Panc1 (cell line): ENCODE measurements around the gene HTRA2. TPM values are rescaled to one million over a fixed set of nuclear protein-coding genes. Genes with fewer than 3 reads are reported as not detected.

Source experiments
- ATAC-seq: fragments of 200-7000 bp; cut with Tn5 transposase; 2 replicates; pipeline ENCODE4 v1.9.1; 2020; ENCODE audit warnings: mild to moderate bottlenecking, moderate library complexity
- BruUV-seq: library from RNA; stranded (reverse); fragments of 400-500 nt; replicated peaks from 2 replicates; lab custom pipeline; 2021; lab: Mats Ljungman, UMichigan
- CTCF ChIA-PET: fragments of 300-600 bp; sonication (Branson Sonifier 250); formaldehyde crosslinking; loops from one replicate; lab custom pipeline; 2022; ENCODE audit warnings: antibody characterized with exemption; lab: Charles Lee
- POLR2A ChIA-PET: fragments of 300-600 bp; sonication (Branson Sonifier 250); formaldehyde crosslinking; loops from one replicate; lab custom pipeline; 2022; ENCODE audit warnings: antibody characterized with exemption; lab: Charles Lee
- DNase-seq: peaks from one replicate; pipeline ENCODE4 v3.0.0-alpha.2; 2010; ENCODE audit warnings: low read depth, low spot score
- H3K27ac ChIP-seq: 2 replicates; pipeline ENCODE4 v1.5.1; 2011; ENCODE audit warnings: mild to moderate bottlenecking, low read length, inconsistent platforms
- H3K27me3 ChIP-seq: fragments of 200-500 bp; sonication (Bioruptor generic); 2 replicates; pipeline ENCODE4 v1.6.0; 2014; ENCODE audit warnings: low read length, inconsistent platforms; ENCODE audit not compliant: control insufficient read depth, insufficient read depth
- H3K36me3 ChIP-seq: fragments of 200-500 bp; sonication (Bioruptor generic); 2 replicates; pipeline ENCODE4 v1.5.1; 2014; ENCODE audit warnings: inconsistent platforms, mild to moderate bottlenecking, low read length, moderate library complexity; ENCODE audit not compliant: control insufficient read depth, insufficient read depth
- H3K4me1 ChIP-seq: 2 replicates; pipeline ENCODE4 v1.5.1; 2011; ENCODE audit warnings: inconsistent platforms, mild to moderate bottlenecking, low read length, moderate library complexity; ENCODE audit not compliant: control insufficient read depth, insufficient read depth
- H3K4me3 ChIP-seq, 2 experiments: 2 replicates each; pipeline ENCODE4 v1.5.1; 2011 to 2012; ENCODE audit warnings: low read depth in 2 of 2, low read length in 2 of 2, mild to moderate bottlenecking in 2 of 2, inconsistent platforms in 1 of 2, moderate library complexity in 1 of 2
- H3K9me3 ChIP-seq: fragments of 200-500 bp; sonication (Bioruptor generic); 2 replicates; pipeline ENCODE4 v1.5.1; 2014; ENCODE audit warnings: low read depth, mild to moderate bottlenecking, inconsistent platforms, low read length, moderate library complexity; ENCODE audit not compliant: control insufficient read depth, insufficient read depth
- POLR2AphosphoS5 ChIP-seq: IDR thresholded peaks from 2 replicates; pipeline ENCODE4 v1.6.1; 2012; ENCODE audit warnings: mild to moderate bottlenecking, low read depth, low read length, moderate library complexity
- SIN3A ChIP-seq: IDR thresholded peaks from 2 replicates; pipeline ENCODE4 v1.6.1; 2012; ENCODE audit warnings: low read depth, mild to moderate bottlenecking, low read length, moderate library complexity, borderline replicate concordance; ENCODE audit not compliant: insufficient read depth
- TCF7L2 ChIP-seq: IDR thresholded peaks from 2 replicates; pipeline ENCODE4 v1.6.1; 2011; ENCODE audit warnings: mild to moderate bottlenecking, low read depth, low read length, inconsistent platforms
- in situ Hi-C: cut with HindIII; loops from 2 replicates; pipeline ENCODE4 v1.10.0; 2016; ENCODE audit warnings: low sequenced_read_pairs, low pct_unique_long_range_greater_than_20kb
- intact Hi-C: fragments of 100-400 bp; cut with micrococcal nuclease; formaldehyde crosslinking; loops from one replicate; pipeline ENCODE4 v1.10.0; 2022; ENCODE audit not compliant: unreplicated experiment
- total RNA-seq: library from RNA; stranded (reverse); gene quantifications from one replicate; pipeline ENCODE4 v1.2.1, GENCODE V29; 2021; ENCODE audit not compliant: unreplicated experiment
- TF ChIP-seq, protein P1 (sequence below), 2 experiments: IDR thresholded peaks; 2 replicates each; pipeline ENCODE4 v1.6.1; 2011 to 2012; ENCODE audit warnings: low read depth in 2 of 2, control low read depth in 1 of 2, low read length in 1 of 2, mild to moderate bottlenecking in 1 of 2, moderate library complexity in 1 of 2; ENCODE audit not compliant: insufficient read depth in 1 of 2
- TF ChIP-seq, protein P2 (sequence below): fragments of 450-650 bp; IDR thresholded peaks from 2 replicates; pipeline ENCODE4 v1.5.1; 2017; ENCODE audit warnings: mild to moderate bottlenecking

HTRA2 gene
- total RNA-seq, 1 experiment from 2014 or later = 21.2 TPM

DNA sequence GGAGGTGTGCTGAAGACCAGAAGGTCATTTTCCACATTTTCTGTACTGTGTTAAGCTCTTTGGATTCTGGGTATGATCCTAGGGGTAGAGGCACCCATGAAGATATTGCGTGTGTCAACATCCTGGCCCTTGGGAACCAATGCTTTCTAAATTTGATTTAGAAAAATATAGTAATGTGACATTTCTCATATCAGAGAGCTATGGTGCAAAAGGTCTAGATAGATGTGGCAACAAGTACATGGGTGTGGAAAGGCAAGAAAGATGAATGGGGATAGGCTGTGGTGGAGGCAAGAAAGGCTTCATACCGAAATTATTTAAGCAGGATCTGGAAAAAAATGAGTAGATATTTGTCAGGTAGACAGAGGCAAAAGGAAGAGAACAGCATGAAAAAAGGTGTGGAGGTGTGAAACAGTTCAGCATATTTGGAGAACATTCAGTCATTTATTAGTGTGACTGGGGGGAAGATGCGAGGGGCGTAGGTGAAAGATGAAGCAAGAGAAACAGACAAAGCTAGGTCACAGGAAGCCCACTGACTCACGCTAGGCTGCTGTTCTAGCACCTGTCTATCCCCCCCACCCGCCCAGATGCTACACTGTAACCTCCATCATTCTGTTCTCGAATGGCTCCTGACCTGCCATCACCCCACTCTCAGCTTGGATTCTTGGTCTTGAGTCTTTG lies 36.5 kb downstream of the HTRA2 start:
- ChIA-PET POLR2A (no interaction called here), CTCF (no interaction called here)
- H3K36me3 ChIP-seq = no peaks in the 10 kb centered on the region
- BruUV-seq = no TSS peak
- no peak for DNase-seq
- TF ChIP-seq TCF7L2 (no peak), POLR2AphosphoS5 (no peak), SIN3A (no peak)
- TF ChIP-seq, protein P1, sequence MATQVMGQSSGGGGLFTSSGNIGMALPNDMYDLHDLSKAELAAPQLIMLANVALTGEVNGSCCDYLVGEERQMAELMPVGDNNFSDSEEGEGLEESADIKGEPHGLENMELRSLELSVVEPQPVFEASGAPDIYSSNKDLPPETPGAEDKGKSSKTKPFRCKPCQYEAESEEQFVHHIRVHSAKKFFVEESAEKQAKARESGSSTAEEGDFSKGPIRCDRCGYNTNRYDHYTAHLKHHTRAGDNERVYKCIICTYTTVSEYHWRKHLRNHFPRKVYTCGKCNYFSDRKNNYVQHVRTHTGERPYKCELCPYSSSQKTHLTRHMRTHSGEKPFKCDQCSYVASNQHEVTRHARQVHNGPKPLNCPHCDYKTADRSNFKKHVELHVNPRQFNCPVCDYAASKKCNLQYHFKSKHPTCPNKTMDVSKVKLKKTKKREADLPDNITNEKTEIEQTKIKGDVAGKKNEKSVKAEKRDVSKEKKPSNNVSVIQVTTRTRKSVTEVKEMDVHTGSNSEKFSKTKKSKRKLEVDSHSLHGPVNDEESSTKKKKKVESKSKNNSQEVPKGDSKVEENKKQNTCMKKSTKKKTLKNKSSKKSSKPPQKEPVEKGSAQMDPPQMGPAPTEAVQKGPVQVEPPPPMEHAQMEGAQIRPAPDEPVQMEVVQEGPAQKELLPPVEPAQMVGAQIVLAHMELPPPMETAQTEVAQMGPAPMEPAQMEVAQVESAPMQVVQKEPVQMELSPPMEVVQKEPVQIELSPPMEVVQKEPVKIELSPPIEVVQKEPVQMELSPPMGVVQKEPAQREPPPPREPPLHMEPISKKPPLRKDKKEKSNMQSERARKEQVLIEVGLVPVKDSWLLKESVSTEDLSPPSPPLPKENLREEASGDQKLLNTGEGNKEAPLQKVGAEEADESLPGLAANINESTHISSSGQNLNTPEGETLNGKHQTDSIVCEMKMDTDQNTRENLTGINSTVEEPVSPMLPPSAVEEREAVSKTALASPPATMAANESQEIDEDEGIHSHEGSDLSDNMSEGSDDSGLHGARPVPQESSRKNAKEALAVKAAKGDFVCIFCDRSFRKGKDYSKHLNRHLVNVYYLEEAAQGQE (IDR thresholded peaks at IDR 0.05; ENCODE audit: insufficient read depth in 1 of 2, low read depth in 2 of 2, low read length in 1 of 2) = no peak
- TF ChIP-seq, protein P2, sequence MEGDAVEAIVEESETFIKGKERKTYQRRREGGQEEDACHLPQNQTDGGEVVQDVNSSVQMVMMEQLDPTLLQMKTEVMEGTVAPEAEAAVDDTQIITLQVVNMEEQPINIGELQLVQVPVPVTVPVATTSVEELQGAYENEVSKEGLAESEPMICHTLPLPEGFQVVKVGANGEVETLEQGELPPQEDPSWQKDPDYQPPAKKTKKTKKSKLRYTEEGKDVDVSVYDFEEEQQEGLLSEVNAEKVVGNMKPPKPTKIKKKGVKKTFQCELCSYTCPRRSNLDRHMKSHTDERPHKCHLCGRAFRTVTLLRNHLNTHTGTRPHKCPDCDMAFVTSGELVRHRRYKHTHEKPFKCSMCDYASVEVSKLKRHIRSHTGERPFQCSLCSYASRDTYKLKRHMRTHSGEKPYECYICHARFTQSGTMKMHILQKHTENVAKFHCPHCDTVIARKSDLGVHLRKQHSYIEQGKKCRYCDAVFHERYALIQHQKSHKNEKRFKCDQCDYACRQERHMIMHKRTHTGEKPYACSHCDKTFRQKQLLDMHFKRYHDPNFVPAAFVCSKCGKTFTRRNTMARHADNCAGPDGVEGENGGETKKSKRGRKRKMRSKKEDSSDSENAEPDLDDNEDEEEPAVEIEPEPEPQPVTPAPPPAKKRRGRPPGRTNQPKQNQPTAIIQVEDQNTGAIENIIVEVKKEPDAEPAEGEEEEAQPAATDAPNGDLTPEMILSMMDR = no peak
- H3K27ac ChIP-seq = no peak overlapping the region
- H3K27me3 ChIP-seq = peaks cover 2% of the 10 kb centered on the region; the same call in 1 of the 2 replicates
- intact Hi-C loops (no loop called here), in situ Hi-C loops (no loop called here)
- H3K4me3 ChIP-seq = no peak overlapping the region
- no peaks in the 10 kb centered on the region for H3K9me3 ChIP-seq
- no peak for ATAC-seq
- no peaks in the 10 kb centered on the region for H3K4me1 ChIP-seq

DNA sequence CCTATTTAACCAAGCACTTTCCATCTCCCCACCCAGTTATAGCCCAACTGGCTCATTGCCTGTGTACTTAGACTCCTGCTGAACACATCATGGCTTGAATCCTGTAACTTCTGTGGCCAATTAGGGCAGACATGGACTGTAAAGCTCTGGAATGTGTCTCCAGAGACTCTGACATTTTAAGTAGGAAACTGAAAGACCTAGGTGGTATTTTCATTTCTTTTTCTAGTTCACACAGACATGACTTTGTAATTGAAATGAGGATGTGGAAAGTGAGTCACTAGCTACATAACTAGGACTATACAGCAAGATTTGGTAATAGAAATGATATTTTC lies 37.0 kb downstream of the HTRA2 start:
- CTCF ChIA-PET = no interaction called here
- no peaks in the 10 kb centered on the region for H3K4me1 ChIP-seq
- in situ Hi-C loops = no loop called here
- BruUV-seq = no TSS peak
- ATAC-seq (no peak), DNase-seq (no peak)
- H3K4me3 ChIP-seq = no peak overlapping the region
- peaks cover 2% of the 10 kb centered on the region; the same call in 1 of the 2 replicates for H3K27me3 ChIP-seq
- no peak overlapping the region for H3K27ac ChIP-seq
- intact Hi-C loops = no loop called here
- no peaks in the 10 kb centered on the region for H3K36me3 ChIP-seq
- TF ChIP-seq, protein P2 = no peak
- no peak for TF ChIP-seq POLR2AphosphoS5
- no peak for TF ChIP-seq SIN3A
- TF ChIP-seq TCF7L2 = no peak
- TF ChIP-seq, protein P1 (IDR thresholded peaks at IDR 0.05; ENCODE audit: insufficient read depth in 1 of 2, low read depth in 2 of 2, low read length in 1 of 2) = no peak
- POLR2A ChIA-PET = no interaction called here
- no peaks in the 10 kb centered on the region for H3K9me3 ChIP-seq
